Suprapubic skin (tissue), 4 donors: ENCODE data around the gene ZNF394. TPM values are rescaled to one million over a fixed set of nuclear protein-coding genes. Genes with fewer than 3 reads are reported as not detected.

Experiments
- DNase-seq, 2 donors: peaks; one replicate each; pipeline ENCODE4 v3.0.0-alpha.2; 2019; ENCODE audit warnings: low spot score in 2 of 2
- H3K27ac ChIP-seq: fragments of 200-600 bp; sonication (generic); one replicate; pipeline ENCODE4 v1.5.1; 2019
- H3K27me3 ChIP-seq: fragments of 200-600 bp; sonication (generic); one replicate; pipeline ENCODE4 v1.5.1; 2019
- H3K36me3 ChIP-seq: fragments of 200-600 bp; sonication (generic); one replicate; pipeline ENCODE4 v1.5.1; 2019
- H3K4me1 ChIP-seq: fragments of 200-600 bp; sonication (generic); one replicate; pipeline ENCODE4 v1.5.1; 2019
- H3K4me3 ChIP-seq: fragments of 200-600 bp; sonication (generic); one replicate; pipeline ENCODE4 v1.5.1; 2019; ENCODE audit warnings: mild to moderate bottlenecking
- H3K9me3 ChIP-seq: fragments of 200-600 bp; sonication (generic); one replicate; pipeline ENCODE4 v1.5.1; 2019
- EP300 ChIP-seq: sonication (generic); formaldehyde crosslinking; IDR thresholded peaks from one replicate; pipeline ENCODE4 v1.6.1; 2017; ENCODE audit warnings: antibody characterized with exemption
- POLR2A ChIP-seq, 2 donors: fragments of 450-650 bp; IDR thresholded peaks; one replicate each; pipeline ENCODE4 v1.6.1; 2017; ENCODE audit warnings: antibody characterized with exemption in 2 of 2, mild to moderate bottlenecking in 2 of 2, moderate library complexity in 2 of 2
- POLR2AphosphoS5 ChIP-seq, 3 donors: sonication (generic); formaldehyde crosslinking; IDR thresholded peaks; one replicate each; pipeline ENCODE4 v1.6.1; 2017; ENCODE audit warnings: antibody characterized with exemption in 3 of 3
- WGBS: methylation state at CpG from one replicate; pipeline ENCODE4 v1.1.5; 2018; 5-methylcytosine and 5-hydroxymethylcytosine counted together
- total RNA-seq, 4 donors: library from RNA; depleted of rRNA; stranded (reverse); fragments of >200 nt; gene quantifications; one replicate each; pipeline ENCODE4 v1.1.0, GENCODE V29; 2016
- TF ChIP-seq, protein P1 (sequence below), 2 donors: fragments of 200-600 bp in 1 of 2; fragments of 450-650 bp in 1 of 2; sonication (generic) in 1 of 2; IDR thresholded peaks; one replicate each; pipeline ENCODE4 v1.5.1; 2016 to 2019; ENCODE audit warnings: antibody characterized with exemption in 2 of 2, mild to moderate bottlenecking in 1 of 2, moderate library complexity in 1 of 2

Gene ZNF394
- total RNA-seq, 4 donors from 2014 or later = 39.4 to 63.2 (median 53.9) TPM

DNA sequence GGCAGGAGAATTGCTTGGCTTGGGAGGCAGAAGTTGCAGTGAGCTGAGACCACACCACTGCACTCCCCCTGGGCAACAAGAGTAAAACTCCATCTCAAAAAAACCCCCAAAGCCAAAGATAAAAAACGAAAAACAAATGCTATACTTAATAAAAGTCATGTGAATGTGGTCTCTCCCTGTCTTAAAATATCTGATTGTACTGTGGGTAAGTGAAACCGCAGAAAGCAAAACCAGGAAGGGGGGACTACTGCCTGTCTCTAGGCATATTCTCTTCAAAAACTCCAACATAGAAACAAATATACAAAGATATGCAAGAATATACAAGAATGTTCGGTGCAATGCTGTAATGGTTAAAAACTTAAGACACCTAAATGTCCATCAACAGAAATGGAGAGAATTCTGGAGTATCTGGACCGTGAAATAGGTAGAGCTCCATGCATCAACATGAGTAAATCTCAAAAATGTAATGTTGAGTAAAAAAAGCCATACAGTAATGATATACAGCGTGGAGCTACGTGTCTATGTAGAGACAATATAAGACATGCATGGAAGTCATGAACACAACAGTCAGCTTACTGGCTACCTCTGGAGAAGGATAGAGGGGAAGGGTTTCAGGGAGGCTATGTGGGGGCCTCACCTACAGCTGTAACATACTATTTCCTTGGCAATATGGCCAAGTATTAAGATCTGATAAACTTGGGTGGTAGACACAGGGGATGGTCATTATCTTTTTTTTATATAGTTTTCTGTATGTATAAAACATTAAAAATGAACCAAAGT lies 2.1 kb downstream of the ZNF394 start:
- WGBS = 81% methylated on average over 6 of the region's 6 CpGs
- H3K36me3 ChIP-seq = peaks cover 39% of the 10 kb centered on the region
- H3K4me1 ChIP-seq = peaks cover 26% of the 10 kb centered on the region

GRCh38 chr7:99493823-99494222 lies 6.3 kb downstream of the ZNF394 start:
- Histone ChIP-seq H3K4me3 (no peak overlapping the region), H3K36me3 (peaks cover 48% of the 10 kb centered on the region), H3K4me1 (peaks cover 17% of the 10 kb centered on the region), H3K27ac (no peak overlapping the region), H3K9me3 (peaks cover 18% of the 10 kb centered on the region), H3K27me3 (no peaks in the 10 kb centered on the region)
- 93% methylated on average over 6 of the region's 6 CpGs for WGBS
- TF ChIP-seq EP300 (no peak), POLR2A (IDR thresholded peaks at IDR 0.05) (no peak), POLR2AphosphoS5 (IDR thresholded peaks at IDR 0.05) (no peak)
- TF ChIP-seq, protein P1, sequence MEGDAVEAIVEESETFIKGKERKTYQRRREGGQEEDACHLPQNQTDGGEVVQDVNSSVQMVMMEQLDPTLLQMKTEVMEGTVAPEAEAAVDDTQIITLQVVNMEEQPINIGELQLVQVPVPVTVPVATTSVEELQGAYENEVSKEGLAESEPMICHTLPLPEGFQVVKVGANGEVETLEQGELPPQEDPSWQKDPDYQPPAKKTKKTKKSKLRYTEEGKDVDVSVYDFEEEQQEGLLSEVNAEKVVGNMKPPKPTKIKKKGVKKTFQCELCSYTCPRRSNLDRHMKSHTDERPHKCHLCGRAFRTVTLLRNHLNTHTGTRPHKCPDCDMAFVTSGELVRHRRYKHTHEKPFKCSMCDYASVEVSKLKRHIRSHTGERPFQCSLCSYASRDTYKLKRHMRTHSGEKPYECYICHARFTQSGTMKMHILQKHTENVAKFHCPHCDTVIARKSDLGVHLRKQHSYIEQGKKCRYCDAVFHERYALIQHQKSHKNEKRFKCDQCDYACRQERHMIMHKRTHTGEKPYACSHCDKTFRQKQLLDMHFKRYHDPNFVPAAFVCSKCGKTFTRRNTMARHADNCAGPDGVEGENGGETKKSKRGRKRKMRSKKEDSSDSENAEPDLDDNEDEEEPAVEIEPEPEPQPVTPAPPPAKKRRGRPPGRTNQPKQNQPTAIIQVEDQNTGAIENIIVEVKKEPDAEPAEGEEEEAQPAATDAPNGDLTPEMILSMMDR (IDR thresholded peaks at IDR 0.05) = no peak
- DNase-seq = no peak

More for the DNA sequence above, 2.1 kb downstream of the ZNF394 start:
- Histone ChIP-seq H3K9me3 (peaks cover 18% of the 10 kb centered on the region), H3K27ac (no peak overlapping the region), H3K27me3 (no peaks in the 10 kb centered on the region), H3K4me3 (peak overlapping the region; percentile 94)
- no peak for TF ChIP-seq POLR2AphosphoS5 (IDR thresholded peaks at IDR 0.05)
- no peak for TF ChIP-seq POLR2A (IDR thresholded peaks at IDR 0.05)
- TF ChIP-seq, protein P1 (IDR thresholded peaks at IDR 0.05) = no peak
- no peak for TF ChIP-seq EP300
- DNase-seq = peak in 1 of 2 donors; percentile 11

GRCh38 chr7:99490878-99491277 lies 9.2 kb downstream of the ZNF394 start:
- Histone ChIP-seq H3K4me1 (no peaks in the 10 kb centered on the region), H3K27me3 (no peaks in the 10 kb centered on the region), H3K4me3 (no peak overlapping the region), H3K36me3 (peaks cover 45% of the 10 kb centered on the region), H3K9me3 (peaks cover 18% of the 10 kb centered on the region), H3K27ac (no peak overlapping the region)
- no peak for DNase-seq
- TF ChIP-seq, protein P1 (IDR thresholded peaks at IDR 0.05) = no peak
- TF ChIP-seq POLR2A (IDR thresholded peaks at IDR 0.05) (no peak), EP300 (no peak), POLR2AphosphoS5 (IDR thresholded peaks at IDR 0.05) (no peak)
- WGBS = 78% methylated on average over 3 of the region's 3 CpGs

DNA sequence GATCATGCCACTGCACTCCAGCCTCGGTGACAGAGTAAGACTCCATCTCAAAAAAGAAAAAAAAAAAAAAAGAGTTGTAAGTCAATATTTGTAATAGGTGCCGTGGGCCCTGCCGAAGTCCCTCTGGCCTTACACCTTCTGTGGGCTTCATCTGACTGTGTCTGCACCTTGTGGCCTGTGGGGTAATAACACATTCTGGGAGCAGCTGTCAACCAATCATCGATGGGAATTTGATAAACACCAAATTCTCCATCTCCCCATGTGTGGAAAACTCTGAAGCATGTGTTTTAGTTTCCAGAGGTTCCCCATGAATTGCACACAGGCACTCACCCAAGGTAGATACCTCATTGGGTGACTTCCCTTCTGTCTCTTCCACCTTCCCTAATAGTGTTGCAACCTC lies 10.8 kb downstream of the ZNF394 start:
- WGBS = 92% methylated on average over 4 of the region's 4 CpGs
- Histone ChIP-seq H3K4me1 (no peaks in the 10 kb centered on the region), H3K27me3 (no peaks in the 10 kb centered on the region), H3K4me3 (no peak overlapping the region), H3K9me3 (peaks cover 9% of the 10 kb centered on the region), H3K27ac (no peak overlapping the region), H3K36me3 (peaks cover 29% of the 10 kb centered on the region)
- no peak for DNase-seq
- TF ChIP-seq POLR2A (IDR thresholded peaks at IDR 0.05) (no peak), EP300 (no peak), POLR2AphosphoS5 (IDR thresholded peaks at IDR 0.05) (no peak)
- TF ChIP-seq, protein P1 (IDR thresholded peaks at IDR 0.05) = no peak

GRCh38 chr7:99485094-99485493 lies 15.0 kb downstream of the ZNF394 start:
- no peak overlapping the region for H3K27ac ChIP-seq
- no peaks in the 10 kb centered on the region for H3K4me1 ChIP-seq
- 43% methylated on average over 5 of the region's 5 CpGs for WGBS
- H3K4me3 ChIP-seq = no peak overlapping the region
- H3K36me3 ChIP-seq = peaks cover 15% of the 10 kb centered on the region
- TF ChIP-seq, protein P1 (IDR thresholded peaks at IDR 0.05) = no peak
- TF ChIP-seq POLR2AphosphoS5 (IDR thresholded peaks at IDR 0.05) = no peak
- no peak for TF ChIP-seq EP300
- no peak for TF ChIP-seq POLR2A (IDR thresholded peaks at IDR 0.05)
- no peak for DNase-seq
- no peaks in the 10 kb centered on the region for H3K27me3 ChIP-seq
- no peaks in the 10 kb centered on the region for H3K9me3 ChIP-seq
